CD8-positive, alpha-beta memory T cell (primary cell): ENCODE results near the gene CLEC3B. TPM values are rescaled to one million over a fixed set of nuclear protein-coding genes. Genes with fewer than 3 reads are reported as not detected.
A peak's percentile ranks its signal among the peaks of the same experiment; 100 is the strongest.

Experiments
- CTCF ChIA-PET: fragments of 350-600 bp; sonication (Branson Sonifier 250); formaldehyde crosslinking; loops from one replicate; lab custom pipeline; 2021; ENCODE audit warnings: antibody characterized with exemption; lab: Charles Lee
- POLR2A ChIA-PET: fragments of 350-600 bp; sonication (Branson Sonifier 250); formaldehyde crosslinking; loops from one replicate; lab custom pipeline; 2021; ENCODE audit warnings: antibody characterized with exemption; lab: Charles Lee
- DNase-seq, 5 donors: peaks; one replicate each; pipeline versions ENCODE4 v3.0.0 to v3.0.0-alpha.2; 2020 to 2022; ENCODE audit warnings: mixed read lengths in 1 of 5
- H3K27ac ChIP-seq: one replicate; pipeline ENCODE4 v1.7.0; 2013; ENCODE audit warnings: low read depth, mild to moderate bottlenecking, low read length, moderate library complexity
- H3K27me3 ChIP-seq: 2 replicates; pipeline ENCODE4 v1.7.0; 2013; ENCODE audit warnings: low read length, mild to moderate bottlenecking; ENCODE audit not compliant: insufficient read depth, poor library complexity, severe bottlenecking
- H3K36me3 ChIP-seq: 2 replicates; pipeline ENCODE4 v1.7.0; 2013; ENCODE audit warnings: mild to moderate bottlenecking, low read length, moderate library complexity; ENCODE audit not compliant: insufficient read depth
- H3K4me1 ChIP-seq: 2 replicates; pipeline ENCODE4 v1.7.0; 2013; ENCODE audit warnings: mild to moderate bottlenecking, low read length, moderate library complexity; ENCODE audit not compliant: insufficient read depth
- H3K4me3 ChIP-seq: 2 replicates; pipeline ENCODE4 v1.7.0; 2013; ENCODE audit warnings: mild to moderate bottlenecking, low read length
- H3K9me3 ChIP-seq: 2 replicates; pipeline ENCODE4 v1.7.0; 2013; ENCODE audit warnings: mild to moderate bottlenecking, low read length
- H3K27ac Mint-ChIP-seq, 8 donors: one replicate each; pipeline ENCODE4 v1.8.0; 2020 to 2021; ENCODE audit warnings: mixed read lengths in 8 of 8, mild to moderate bottlenecking in 6 of 8, inconsistent platforms in 3 of 8, moderate library complexity in 3 of 8
- H3K27me3 Mint-ChIP-seq, 2 donors: one replicate each; pipeline ENCODE4 v1.8.0; 2020 to 2021; ENCODE audit warnings: mixed read lengths in 2 of 2, mild to moderate bottlenecking in 1 of 2, moderate library complexity in 1 of 2
- H3K36me3 Mint-ChIP-seq, 3 donors: one replicate each; pipeline ENCODE4 v1.8.0; 2020 to 2021; ENCODE audit warnings: mixed read lengths in 3 of 3, inconsistent platforms in 1 of 3, mild to moderate bottlenecking in 1 of 3
- H3K4me1 Mint-ChIP-seq, 3 donors: one replicate each; pipeline ENCODE4 v1.8.0; 2020 to 2021; ENCODE audit warnings: mixed read lengths in 3 of 3, inconsistent platforms in 1 of 3, mild to moderate bottlenecking in 1 of 3
- H3K4me3 Mint-ChIP-seq, 7 donors: one replicate each; pipeline ENCODE4 v1.8.0; 2020 to 2021; ENCODE audit warnings: mixed read lengths in 7 of 7, mild to moderate bottlenecking in 6 of 7, moderate library complexity in 4 of 7, inconsistent platforms in 2 of 7
- H3K9me3 Mint-ChIP-seq, 5 donors: one replicate each; pipeline ENCODE4 v1.8.0; 2020 to 2022; ENCODE audit warnings: mixed read lengths in 5 of 5, mild to moderate bottlenecking in 3 of 5, moderate library complexity in 2 of 5, inconsistent platforms in 1 of 5
- polyA plus RNA-seq: library from polyadenylated mRNA; unstranded; fragments of 300-500 nt; fragmentation: Illumina TruSeq; gene quantifications from one replicate; pipeline ENCODE4 v1.2.3, GENCODE V29; 2021
- total RNA-seq, 2 experiments: library from RNA; stranded (reverse); gene quantifications; one replicate each; pipeline ENCODE4 v1.2.3, GENCODE V29; 2021

Gene CLEC3B
- total and polyA plus RNA-seq, 3 experiments from 2014 or later: 0.24 TPM; not detected in 2

- H3K4me3 Mint-ChIP-seq: peak overlapping the region in 1 of 7 donors; percentile 7
- Histone ChIP-seq H3K36me3 (peaks cover 18% of the 10 kb centered on the region), H3K27ac (no peak overlapping the region), H3K9me3 (no peaks in the 10 kb centered on the region), H3K27me3 (no peaks in the 10 kb centered on the region), H3K4me3 (no peak overlapping the region), H3K4me1 (peaks cover 16% of the 10 kb centered on the region)
- H3K4me1 Mint-ChIP-seq: peaks cover 8 to 29% (median 22%) of the 10 kb centered on the region in 3 donors
- no peaks in the 10 kb centered on the region for H3K27me3 Mint-ChIP-seq
- H3K36me3 Mint-ChIP-seq: peaks cover 15 to 80% (median 24%) of the 10 kb centered on the region in 3 donors
- POLR2A ChIA-PET: no interaction called here
- H3K9me3 Mint-ChIP-seq: peaks cover 0 to 4% (median 0%) of the 10 kb centered on the region in 5 donors
- CTCF ChIA-PET: interaction anchor here (1.1 kb wide), 1 partner anchor 15 kb away, joined by 3 read pairs; no protein-coding TSS in a partner anchor
- peak overlapping the region in 1 of 8 donors; percentile 23 for H3K27ac Mint-ChIP-seq
- no peak for DNase-seq
Measured at GRCh38 chr3:45007091-45007490, 19.0 kb upstream of the CLEC3B start.

DNA sequence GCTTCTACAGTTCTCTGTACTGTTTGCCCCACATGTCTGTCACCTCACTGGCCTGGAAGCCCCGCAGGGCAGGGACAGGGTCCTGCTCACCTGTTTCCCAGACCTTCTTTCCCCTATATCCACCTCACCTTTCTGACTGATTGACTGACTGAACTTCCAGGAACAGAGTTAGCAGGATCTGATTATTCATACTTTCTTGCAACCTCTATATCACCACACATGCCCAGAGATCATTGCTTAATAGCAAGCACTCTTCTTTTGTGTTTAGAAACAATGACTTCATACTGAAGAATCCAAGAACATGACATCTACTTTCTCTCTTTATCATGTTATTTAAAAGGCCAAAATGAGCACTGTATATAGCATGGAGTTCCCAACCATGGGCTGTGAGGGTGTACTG lies 18.0 kb upstream of the CLEC3B start:
- Histone ChIP-seq H3K36me3 (peaks cover 27% of the 10 kb centered on the region), H3K27ac (no peak overlapping the region), H3K4me1 (peaks cover 16% of the 10 kb centered on the region), H3K4me3 (no peak overlapping the region), H3K27me3 (no peaks in the 10 kb centered on the region), H3K9me3 (no peaks in the 10 kb centered on the region)
- ChIA-PET CTCF (interaction anchor here (1.1 kb wide), 1 partner anchor 16 kb away, joined by 3 read pairs; no protein-coding TSS in a partner anchor), POLR2A (no interaction called here)
- Mint-ChIP-seq H3K4me1 (peaks cover 8 to 29% (median 22%) of the 10 kb centered on the region in 3 donors), H3K4me3 (no peak overlapping the region), H3K27me3 (no peaks in the 10 kb centered on the region), H3K27ac (peak overlapping the region in 1 of 8 donors; percentile 40), H3K36me3 (peaks cover 15 to 80% (median 29%) of the 10 kb centered on the region in 3 donors), H3K9me3 (peaks cover 0 to 4% (median 0%) of the 10 kb centered on the region in 5 donors)
- no peak for DNase-seq

- peaks cover 17 to 76% (median 20%) of the 10 kb centered on the region in 3 donors for H3K36me3 Mint-ChIP-seq
- no peak overlapping the region for H3K27ac ChIP-seq
- POLR2A ChIA-PET: no interaction called here
- H3K4me1 Mint-ChIP-seq: peaks cover 8 to 21% (median 16%) of the 10 kb centered on the region in 3 donors
- peaks cover 16% of the 10 kb centered on the region for H3K4me1 ChIP-seq
- no peak for DNase-seq
- CTCF ChIA-PET: no interaction called here
- no peak overlapping the region for H3K27ac Mint-ChIP-seq
- H3K27me3 Mint-ChIP-seq: no peaks in the 10 kb centered on the region
- H3K36me3 ChIP-seq: peaks cover 27% of the 10 kb centered on the region
- no peak overlapping the region for H3K4me3 Mint-ChIP-seq
- H3K27me3 ChIP-seq: no peaks in the 10 kb centered on the region
- peaks cover 0 to under 1% (median 0%) of the 10 kb centered on the region in 5 donors for H3K9me3 Mint-ChIP-seq
- no peaks in the 10 kb centered on the region for H3K9me3 ChIP-seq
- H3K4me3 ChIP-seq: no peak overlapping the region
Measured at GRCh38 chr3:45009868-45010267, 16.2 kb upstream of the CLEC3B start.

DNA sequence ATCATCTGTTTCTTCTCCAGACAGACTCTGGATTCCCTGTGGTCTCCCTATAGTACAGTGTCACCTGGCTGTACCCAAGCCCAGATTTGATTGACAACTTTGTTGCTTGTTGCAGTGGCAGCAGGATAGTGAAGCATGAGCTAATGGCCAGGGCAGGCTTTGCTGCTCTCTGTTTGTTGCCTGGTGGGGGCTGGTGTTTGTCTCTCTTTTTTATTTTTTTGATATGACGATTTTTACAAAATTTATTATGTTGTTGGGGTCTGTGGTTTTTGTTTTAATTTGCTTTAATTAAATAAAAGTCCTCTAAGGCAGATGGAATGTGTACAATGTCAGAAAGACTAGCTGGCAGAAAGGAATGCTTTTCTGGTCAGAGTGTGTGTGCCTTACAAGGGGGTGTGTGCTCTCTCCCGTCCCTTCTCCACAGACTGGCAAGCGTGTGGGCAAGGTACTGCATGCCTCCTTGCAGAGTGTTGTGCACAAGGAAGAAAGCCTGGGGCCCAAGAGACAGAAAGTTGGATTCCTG lies 15.2 kb upstream of the CLEC3B start:
- H3K36me3 Mint-ChIP-seq: peaks cover 7 to 71% (median 15%) of the 10 kb centered on the region in 3 donors
- no peak overlapping the region for H3K27ac ChIP-seq
- no peak overlapping the region for H3K4me3 ChIP-seq
- H3K27me3 ChIP-seq: no peaks in the 10 kb centered on the region
- no peaks in the 10 kb centered on the region for H3K27me3 Mint-ChIP-seq
- no peak for DNase-seq
- ChIA-PET CTCF (no interaction called here), POLR2A (no interaction called here)
- no peaks in the 10 kb centered on the region for H3K9me3 ChIP-seq
- H3K4me1 Mint-ChIP-seq: peaks cover 0 to 11% (median 6%) of the 10 kb centered on the region in 3 donors
- no peaks in the 10 kb centered on the region for H3K9me3 Mint-ChIP-seq
- peak overlapping the region in 1 of 8 donors; percentile 51 for H3K27ac Mint-ChIP-seq
- H3K4me1 ChIP-seq: peaks cover 8% of the 10 kb centered on the region
- no peak overlapping the region for H3K4me3 Mint-ChIP-seq
- peaks cover 27% of the 10 kb centered on the region for H3K36me3 ChIP-seq

DNA sequence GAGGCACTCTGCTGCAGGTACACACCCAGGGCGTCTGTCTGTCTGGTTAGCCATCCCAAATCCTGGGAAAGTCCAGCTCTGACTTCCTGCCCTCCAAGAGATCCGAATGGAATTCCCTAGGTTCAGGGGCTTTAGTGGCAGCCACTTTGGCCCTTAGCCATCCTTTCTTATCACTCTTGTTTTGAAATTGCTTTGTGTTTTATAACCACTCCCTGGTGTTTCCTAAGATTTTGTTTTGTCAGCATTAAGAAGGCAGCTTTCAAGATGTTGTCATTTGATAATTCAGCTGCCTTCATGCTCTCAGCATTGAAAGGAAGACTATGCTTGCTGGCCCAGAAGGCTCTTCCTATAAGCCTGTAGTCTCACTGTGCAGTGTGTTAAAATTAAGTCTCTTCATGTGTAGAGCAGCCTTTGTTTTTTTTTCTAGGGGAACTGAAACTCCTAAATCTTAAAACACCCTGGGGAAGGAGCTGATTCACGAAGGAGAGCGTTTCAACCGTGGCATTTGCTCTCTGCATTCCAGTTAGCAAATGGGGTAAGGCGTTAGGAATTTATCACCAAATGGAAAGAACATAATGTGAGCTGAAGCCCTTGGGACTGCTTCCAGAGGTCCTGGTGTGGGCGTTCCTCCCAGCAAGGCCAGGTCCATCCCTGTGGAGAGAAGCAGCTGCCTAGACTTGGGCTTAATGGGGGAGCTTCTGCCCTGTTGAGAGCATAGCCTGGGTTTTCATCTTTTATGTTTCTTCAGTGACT lies 14.2 kb upstream of the CLEC3B start:
- ChIA-PET CTCF (interaction anchor here (2.1 kb wide), 1 partner anchor 20 kb away, joined by 4 read pairs; no protein-coding TSS in a partner anchor), POLR2A (no interaction called here)
- Histone ChIP-seq H3K9me3 (no peaks in the 10 kb centered on the region), H3K4me3 (no peak overlapping the region), H3K27ac (no peak overlapping the region), H3K4me1 (peaks cover 6% of the 10 kb centered on the region), H3K27me3 (no peaks in the 10 kb centered on the region), H3K36me3 (peaks cover 26% of the 10 kb centered on the region)
- Mint-ChIP-seq H3K4me1 (peaks cover 0 to 7% (median 2%) of the 10 kb centered on the region in 3 donors), H3K4me3 (no peak overlapping the region), H3K9me3 (no peaks in the 10 kb centered on the region), H3K36me3 (peaks cover 7 to 71% (median 23%) of the 10 kb centered on the region in 3 donors), H3K27me3 (no peaks in the 10 kb centered on the region), H3K27ac (no peak overlapping the region)
- no peak for DNase-seq

GRCh38 chr3:45012577-45012976 lies 13.5 kb upstream of the CLEC3B start:
- ChIA-PET CTCF (interaction anchor here (1.1 to 2.1 kb wide), 2 partner anchors 20 to 25 kb away, joined by 3 to 4 read pairs; no protein-coding TSS in a partner anchor), POLR2A (no interaction called here)
- no peak overlapping the region for H3K27ac Mint-ChIP-seq
- Histone ChIP-seq H3K9me3 (no peaks in the 10 kb centered on the region), H3K27me3 (no peaks in the 10 kb centered on the region), H3K27ac (no peak overlapping the region), H3K4me3 (no peak overlapping the region), H3K36me3 (peaks cover 24% of the 10 kb centered on the region), H3K4me1 (no peaks in the 10 kb centered on the region)
- no peak overlapping the region for H3K4me3 Mint-ChIP-seq
- no peaks in the 10 kb centered on the region for H3K27me3 Mint-ChIP-seq
- DNase-seq: no peak
- H3K4me1 Mint-ChIP-seq: peaks cover 0 to 5% (median 0%) of the 10 kb centered on the region in 3 donors
- H3K9me3 Mint-ChIP-seq: no peaks in the 10 kb centered on the region
- H3K36me3 Mint-ChIP-seq: peaks cover 7 to 65% (median 25%) of the 10 kb centered on the region in 3 donors

DNA sequence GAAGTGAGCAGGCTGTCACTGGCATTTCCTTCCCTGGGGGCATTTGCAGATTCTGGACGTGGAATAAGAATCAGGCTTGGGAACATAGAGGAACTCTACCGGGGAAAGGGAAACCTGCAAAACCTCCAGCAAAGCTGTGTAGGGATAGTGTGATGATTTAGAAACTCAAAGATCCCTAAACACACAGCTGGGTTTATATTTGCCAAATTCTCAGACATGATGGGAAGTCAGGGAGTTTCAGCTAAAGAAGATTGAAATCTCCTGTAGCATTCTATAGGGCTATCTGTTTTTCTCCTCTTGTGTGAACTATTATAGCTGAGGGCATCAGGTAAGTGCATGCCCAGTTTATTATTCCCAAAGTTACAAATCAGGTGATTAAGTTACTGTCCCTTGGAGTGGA lies 9.2 kb upstream of the CLEC3B start:
- H3K36me3 ChIP-seq: peaks cover 10% of the 10 kb centered on the region

DNA sequence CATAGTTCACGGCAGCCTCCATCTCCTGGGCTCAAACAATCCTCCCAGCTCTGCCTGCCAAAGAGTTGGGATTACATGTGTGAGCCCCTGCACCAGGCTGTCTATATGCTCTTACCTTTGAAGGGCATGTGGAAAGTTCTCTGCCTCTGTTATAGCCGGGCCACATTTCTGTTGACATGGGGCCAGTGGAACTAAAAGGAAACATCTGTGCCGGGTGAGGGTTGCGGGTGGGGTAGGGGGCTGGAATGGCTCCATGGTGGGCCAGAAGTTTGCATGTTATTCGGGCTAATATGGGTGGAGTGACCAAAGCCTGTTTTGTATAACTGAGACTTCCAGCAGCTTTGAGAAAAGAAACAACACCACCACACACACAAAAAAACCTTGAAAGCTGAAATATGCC lies 8.3 kb upstream of the CLEC3B start:
- CTCF ChIA-PET: no interaction called here
- H3K27me3 Mint-ChIP-seq: no peaks in the 10 kb centered on the region
- POLR2A ChIA-PET: no interaction called here

More for the DNA sequence above, 9.2 kb upstream of the CLEC3B start:
- Mint-ChIP-seq H3K36me3 (peaks cover 3 to 33% (median 23%) of the 10 kb centered on the region in 3 donors), H3K4me1 (peaks cover 10 to 14% (median 11%) of the 10 kb centered on the region in 3 donors), H3K9me3 (no peaks in the 10 kb centered on the region), H3K4me3 (no peak overlapping the region), H3K27me3 (no peaks in the 10 kb centered on the region), H3K27ac (no peak overlapping the region)
- H3K9me3 ChIP-seq: no peaks in the 10 kb centered on the region
- DNase-seq: no peak
- ChIA-PET POLR2A (no interaction called here), CTCF (no interaction called here)
- no peaks in the 10 kb centered on the region for H3K27me3 ChIP-seq
- peaks cover 12% of the 10 kb centered on the region for H3K4me1 ChIP-seq
- no peak overlapping the region for H3K4me3 ChIP-seq
- H3K27ac ChIP-seq: no peak overlapping the region

More for the DNA sequence above, 8.3 kb upstream of the CLEC3B start:
- H3K36me3 ChIP-seq: peaks cover 2% of the 10 kb centered on the region
- no peaks in the 10 kb centered on the region for H3K27me3 ChIP-seq
- Mint-ChIP-seq H3K27ac (peak overlapping the region in 2 of 8 donors; percentile 36 to 95), H3K9me3 (no peaks in the 10 kb centered on the region), H3K4me3 (no peak overlapping the region), H3K36me3 (peaks cover 3 to 24% (median 19%) of the 10 kb centered on the region in 3 donors), H3K4me1 (peaks cover 10 to 14% (median 11%) of the 10 kb centered on the region in 3 donors)
- no peak overlapping the region for H3K27ac ChIP-seq
- no peak for DNase-seq
- H3K4me1 ChIP-seq: peaks cover 12% of the 10 kb centered on the region
- no peak overlapping the region for H3K4me3 ChIP-seq
- H3K9me3 ChIP-seq: no peaks in the 10 kb centered on the region
